GM19238 (cell line): ENCODE data around the gene HAVCR1.
"Not testable (repeated sequence)": the region's sequence is repeated elsewhere in the genome, so short reads cannot be mapped to it uniquely, and the experiment has no call there.

ENCODE experiments used
- DNase-seq: peaks from one replicate; pipeline ENCODE4 v3.0.0; 2011; ENCODE audit warnings: low spot score; ENCODE audit not compliant: insufficient read length

Gene HAVCR1

GRCh38 chr5:157059093-157059539 is at the start of gene HAVCR1:
HAVCR1 (minus strand) TSS chr5:157059116; CDS start chr5:157057943, 1,173 bp downstream.
- DNase-seq, result no peak

GRCh38 chr5:157107508-157107907 is 48.6 kb upstream of the HAVCR1 start:
- no peak for DNase-seq

DNA sequence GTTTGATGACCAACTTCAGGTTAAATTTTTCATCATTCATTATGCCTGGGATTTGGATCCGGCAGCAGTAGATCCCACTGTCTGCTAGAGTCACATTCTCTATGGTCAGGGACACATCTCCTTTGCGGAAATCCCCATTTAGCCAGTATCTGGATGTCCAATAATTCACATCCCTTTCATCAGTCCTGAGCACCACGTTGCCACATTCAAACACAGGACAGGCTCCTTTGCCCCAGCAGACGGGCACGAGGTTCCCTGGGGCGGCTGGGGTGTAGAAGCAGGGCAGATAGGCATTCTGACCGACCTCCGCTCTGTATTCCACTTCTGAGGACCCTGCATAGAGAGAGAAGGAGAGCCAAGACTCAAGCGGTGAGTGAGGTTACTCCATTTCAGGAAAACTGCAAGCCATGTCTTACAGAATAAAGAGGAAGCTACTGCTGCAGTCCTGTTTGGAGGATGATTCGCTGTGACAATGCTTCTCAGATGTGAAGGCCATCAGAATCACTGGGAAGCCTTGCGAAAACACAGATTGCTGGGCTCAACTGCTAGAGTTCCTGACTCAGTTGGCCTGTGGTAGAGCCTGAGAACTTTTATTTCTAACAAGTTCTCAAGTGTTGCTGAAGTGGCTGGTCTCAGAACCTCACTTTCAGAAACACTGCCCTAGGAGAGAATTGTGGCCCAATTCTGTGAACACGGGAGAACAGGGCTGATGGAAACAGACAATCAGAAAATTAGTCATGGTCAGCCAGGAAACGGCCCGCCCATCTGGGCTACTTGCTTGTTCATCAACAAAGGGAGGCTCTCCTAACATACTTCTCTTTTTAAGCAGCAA is 47.9 kb upstream of the HAVCR1 start:
- DNase-seq, result no peak

- no peak for DNase-seq
Observed at GRCh38 chr5:157100140-157100679, 41.3 kb upstream of the HAVCR1 start.

DNA sequence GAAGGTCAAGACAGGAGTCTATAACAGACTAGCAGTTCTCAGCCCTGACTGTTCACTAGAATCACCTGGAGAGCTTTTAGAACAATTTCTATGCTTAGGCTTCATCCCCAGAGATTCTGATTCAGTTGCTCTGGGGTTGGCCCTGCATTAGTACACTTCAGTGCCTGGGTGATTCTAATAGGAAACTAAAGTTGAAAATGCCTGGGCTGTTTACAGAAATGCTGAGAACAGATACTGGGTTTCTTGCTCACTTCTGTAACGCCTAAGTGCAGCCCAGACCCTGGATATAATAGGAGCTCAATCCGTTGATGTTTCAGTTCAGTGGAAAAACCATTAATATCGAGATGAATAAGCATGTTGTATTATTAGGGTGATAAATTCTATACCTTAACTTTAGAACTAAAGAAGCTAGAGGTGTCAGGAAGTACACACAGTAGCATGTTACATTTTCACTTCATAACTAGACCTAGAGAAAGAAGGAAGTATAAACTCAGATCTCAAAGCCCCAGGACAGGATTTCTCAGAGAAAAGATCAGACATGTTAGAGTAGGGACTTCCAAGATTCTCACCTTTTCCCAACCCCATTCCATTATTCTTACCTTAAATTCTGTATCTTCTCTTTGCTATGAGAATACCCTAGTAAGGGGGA is 29.6 kb upstream of the HAVCR1 start:
- DNase-seq, result no peak

DNA sequence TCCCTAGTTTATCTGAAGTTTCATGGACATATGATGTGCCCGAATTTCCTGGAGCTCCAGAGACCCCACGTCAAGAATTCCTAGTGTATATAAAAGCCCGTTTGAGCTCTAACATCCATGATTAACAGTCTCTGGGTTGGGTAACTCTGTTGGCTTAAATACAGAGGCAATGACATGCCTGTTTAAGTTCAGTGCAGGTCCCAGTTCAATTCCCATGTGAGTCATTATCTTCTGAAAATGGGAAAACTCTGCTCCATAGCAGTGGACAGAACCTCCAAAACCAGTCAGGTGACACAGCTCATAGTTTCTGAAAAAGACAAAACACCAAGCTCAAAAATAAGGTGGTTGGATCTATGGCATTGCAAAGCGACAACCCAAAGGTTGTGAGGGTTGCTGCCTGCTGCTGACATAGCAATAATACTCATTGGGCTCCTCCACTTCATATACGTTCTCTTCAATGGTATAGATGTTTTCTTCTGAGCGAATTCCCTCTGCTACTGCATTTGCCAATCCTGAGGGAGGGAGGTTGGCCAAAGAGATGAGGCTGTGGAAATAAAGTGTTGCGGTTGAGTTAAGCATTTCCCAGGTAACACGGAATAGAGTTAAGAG is 27.9 kb upstream of the HAVCR1 start:
- DNase-seq, result no peak

DNA sequence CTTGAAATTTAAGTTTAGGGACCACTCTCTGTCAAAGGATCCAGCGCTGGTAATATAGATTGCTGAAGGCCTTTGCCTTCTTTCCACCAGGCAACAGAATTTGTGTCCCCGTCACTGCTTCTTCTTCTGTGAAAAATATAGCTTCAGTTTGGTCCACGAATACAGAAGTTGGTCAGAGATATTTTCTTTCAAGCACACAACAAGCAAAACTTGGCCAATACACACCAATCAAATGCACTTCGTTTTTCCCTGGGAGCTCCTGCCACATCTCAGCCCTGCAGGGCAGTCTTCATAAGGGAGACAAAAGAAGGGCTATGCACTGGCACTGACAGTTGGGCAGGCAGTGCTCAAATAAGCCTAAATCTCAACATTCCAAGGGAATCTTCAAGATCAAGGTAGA is 27.0 kb upstream of the HAVCR1 start:
- no peak for DNase-seq

- no peak for DNase-seq
Observed at GRCh38 chr5:157080286-157080685, 21.4 kb upstream of the HAVCR1 start.

GRCh38 chr5:157076558-157076957 is 17.6 kb upstream of the HAVCR1 start:
- no peak for DNase-seq

- no peak for DNase-seq
Observed at GRCh38 chr5:157072508-157072907, 13.6 kb upstream of the HAVCR1 start.

GRCh38 chr5:157069949-157070348 is 11.0 kb upstream of the HAVCR1 start:
- DNase-seq, result no peak

DNA sequence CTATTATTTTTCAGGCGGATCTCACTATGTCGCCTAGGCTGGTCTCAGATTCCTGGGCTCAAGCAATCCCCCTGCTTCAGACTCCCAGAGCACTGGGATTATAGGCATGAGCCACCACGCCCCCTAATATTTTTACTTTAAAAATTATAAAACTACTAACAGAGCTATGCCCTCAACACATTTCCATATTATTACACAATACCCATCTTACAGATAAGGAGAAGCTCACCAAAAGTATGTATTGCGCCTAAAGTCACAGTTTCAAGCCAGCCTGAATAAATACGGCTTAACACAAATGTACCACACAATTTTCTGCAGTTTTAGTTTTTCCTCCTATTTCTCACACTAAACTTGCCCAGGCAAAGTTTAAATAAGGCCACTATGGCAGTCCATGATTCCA is 9.9 kb upstream of the HAVCR1 start:
- DNase-seq, result no peak

DNA sequence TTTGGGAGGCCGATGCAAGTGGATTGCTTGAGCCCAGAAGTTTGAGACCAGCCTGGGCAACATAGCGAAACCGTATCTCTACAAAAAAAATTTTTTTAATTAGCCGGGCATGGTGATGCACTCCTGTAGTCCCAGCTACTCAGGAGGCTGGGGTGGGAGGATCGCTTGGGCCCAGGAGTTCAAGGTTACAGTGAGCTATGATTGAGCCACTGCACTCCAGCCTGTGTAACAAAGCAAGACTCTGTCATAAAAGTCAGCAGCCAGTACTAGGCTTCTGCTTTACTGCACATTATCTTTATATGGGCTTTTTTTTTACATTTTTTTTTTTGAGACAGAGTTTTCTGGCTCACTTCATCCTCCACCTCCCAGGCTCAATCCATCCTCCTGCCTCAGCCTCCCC is 9.4 kb upstream of the HAVCR1 start:
- no peak for DNase-seq

GRCh38 chr5:157067005-157067404 is 8.1 kb upstream of the HAVCR1 start:
- DNase-seq, result no peak

GRCh38 chr5:157066080-157066479 is 7.2 kb upstream of the HAVCR1 start:
- no peak for DNase-seq

GRCh38 chr5:157063776-157064430 is 5.0 kb upstream of the HAVCR1 start:
- no peak for DNase-seq

DNA sequence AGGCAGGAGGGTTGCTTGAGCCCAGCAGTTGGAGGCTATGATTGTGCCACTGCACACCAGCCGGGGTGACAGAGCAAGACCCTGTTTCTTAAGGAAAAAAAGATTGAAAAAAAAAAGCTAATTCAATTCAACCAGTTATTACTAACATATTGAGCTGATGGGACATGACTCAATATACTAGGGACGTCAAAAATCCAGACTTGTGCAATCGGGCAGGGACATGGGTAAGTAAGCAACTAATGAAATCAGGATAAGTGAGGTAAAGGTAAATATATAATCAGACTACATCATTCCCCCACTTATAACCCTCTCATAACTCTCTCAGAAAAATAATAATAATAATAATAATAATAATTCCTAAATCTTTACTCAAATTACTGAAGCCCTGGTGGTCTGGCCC is 975 bp upstream of the HAVCR1 start:
- DNase-seq, result no peak

GRCh38 chr5:157057459-157058370 is 1.2 kb downstream of the HAVCR1 start:
- DNase-seq, result no peak

- DNase-seq, result not testable (repeated sequence)
Observed at GRCh38 chr5:157056848-157057247, 2.1 kb downstream of the HAVCR1 start.

DNA sequence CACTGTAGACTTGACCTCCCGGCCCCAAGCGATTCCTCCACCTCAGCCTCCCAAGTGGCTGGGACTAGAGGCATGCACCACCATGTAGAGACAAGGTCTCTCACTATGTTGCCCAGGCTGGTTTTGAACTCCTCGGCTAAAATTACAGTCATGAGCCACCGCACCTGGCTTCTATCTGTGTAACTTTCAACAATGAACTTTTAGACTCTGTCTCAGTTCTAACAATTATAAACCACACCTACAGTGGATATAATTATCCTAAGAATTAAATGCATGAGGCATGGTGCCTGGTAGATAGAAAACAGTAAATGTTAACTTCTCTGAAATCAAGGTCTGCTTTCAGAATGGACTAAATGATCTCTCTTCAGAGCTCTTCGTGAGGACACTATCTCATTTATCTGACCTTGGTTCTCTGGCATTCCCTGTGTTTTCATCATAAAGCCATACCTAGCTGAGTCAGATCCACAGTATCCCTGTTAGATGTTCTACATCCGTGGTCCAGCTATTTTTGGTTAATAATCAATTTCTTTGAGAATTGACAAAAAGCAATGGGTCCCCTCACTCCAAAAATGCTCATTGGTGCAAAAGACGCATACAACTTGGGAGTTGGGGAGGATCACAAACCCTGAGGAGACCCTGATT is 7.2 kb downstream of the HAVCR1 start:
- no peak for DNase-seq
